GM12878 (cell line): Measurements from ENCODE around the gene SLC25A51. TPM values are rescaled to one million over a fixed set of nuclear protein-coding genes. Genes with fewer than 3 reads are reported as not detected.

ENCODE experiments used
- ATAC-seq: fragments of 200-7000 bp; cut with Tn5 transposase; 3 replicates; pipeline ENCODE4 v1.9.1; 2020; ENCODE audit warnings: mild to moderate bottlenecking, moderate library complexity
- BruUV-seq: library from RNA; stranded (reverse); fragments of 400-500 nt; replicated peaks from 2 replicates; lab custom pipeline; 2021; lab: Mats Ljungman, UMichigan
- CTCF ChIA-PET: fragments of 300-600 bp; sonication (Branson Sonifier 250); formaldehyde crosslinking; extraction: SDS; loops from one replicate; lab custom pipeline; 2021; ENCODE audit warnings: inconsistent platforms; lab: Yijun Ruan, JAX
- POLR2A ChIA-PET: fragments of 350-600 bp; formaldehyde crosslinking; extraction: SDS; loops from one replicate; lab custom pipeline; 2021; ENCODE audit warnings: inconsistent platforms; lab: Charles Lee
- RAD21 ChIA-PET: fragments of 300-600 bp; sonication (Branson Sonifier 250); formaldehyde crosslinking; loops from one replicate; lab custom pipeline; 2023; ENCODE audit warnings: antibody characterized with exemption; ENCODE audit not compliant: unreplicated experiment; lab: Charles Lee
- SMC1A ChIA-PET: fragments of 300-600 bp; sonication (Branson Sonifier 250); formaldehyde crosslinking; loops from one replicate; lab custom pipeline; 2023; ENCODE audit not compliant: unreplicated experiment, uncharacterized antibody; lab: Charles Lee
- DNase-seq: peaks from one replicate; pipeline ENCODE4 v3.0.0-alpha.2; 2011; ENCODE audit warnings: low read depth, low spot score
- FAIRE-seq: peaks from 3 replicates; lab custom pipeline; 2011; peaks lifted over from hg19 to GRCh38; lab: Jason Lieb, UNC
- H2AFZ ChIP-seq: 2 replicates; pipeline ENCODE4 v1.6.0; 2011; ENCODE audit warnings: low read depth, low read length, control low read depth; ENCODE audit not compliant: control insufficient read depth
- H3K27ac ChIP-seq: 2 replicates; pipeline ENCODE4 v1.5.1; 2011; ENCODE audit warnings: control low read depth; ENCODE audit not compliant: control insufficient read depth, insufficient read depth
- H3K27me3 ChIP-seq, 2 experiments: replicated peaks in 1 of 2; 2 replicates each; pipeline versions ENCODE4 v1.6.0 to v1.6.1; 2011; ENCODE audit warnings: low read length in 1 of 2; ENCODE audit not compliant: control insufficient read depth in 2 of 2, insufficient read depth in 2 of 2
- H3K36me3 ChIP-seq, 2 experiments: 2 replicates each; pipeline ENCODE4 v1.5.1; 2011; ENCODE audit warnings: low read length in 1 of 2; ENCODE audit not compliant: control insufficient read depth in 2 of 2, insufficient read depth in 2 of 2
- H3K4me1 ChIP-seq: 2 replicates; pipeline ENCODE4 v1.6.1; 2011; ENCODE audit warnings: mild to moderate bottlenecking, low read length, moderate library complexity, mixed read lengths; ENCODE audit not compliant: control insufficient read depth, insufficient read depth
- H3K4me2 ChIP-seq: 2 replicates; pipeline ENCODE4 v1.6.0; 2011; ENCODE audit warnings: control low read depth; ENCODE audit not compliant: control insufficient read depth, insufficient read depth
- H3K4me3 ChIP-seq: fragments of 200-600 bp; sonication (generic); 2 replicates; pipeline ENCODE4 v1.5.1; 2016
- H3K79me2 ChIP-seq: 2 replicates; pipeline ENCODE4 v1.6.0; 2011; ENCODE audit warnings: low read length; ENCODE audit not compliant: control insufficient read depth, insufficient read depth
- H3K9ac ChIP-seq: 2 replicates; pipeline ENCODE4 v1.8.0; 2011; ENCODE audit warnings: low read length, control low read depth, mixed read lengths; ENCODE audit not compliant: control insufficient read depth, insufficient read depth
- H3K9me3 ChIP-seq: replicated peaks from 3 replicates; pipeline ENCODE4 v1.5.1; 2011; ENCODE audit warnings: mild to moderate bottlenecking, low read length; ENCODE audit not compliant: control insufficient read depth, insufficient read depth
- H4K20me1 ChIP-seq: 2 replicates; pipeline ENCODE4 v1.6.0; 2011; ENCODE audit not compliant: control insufficient read depth, insufficient read depth
- EP300 ChIP-seq, 2 experiments: fragments of 150-350 bp in 1 of 2; IDR thresholded peaks; 2 replicates each; pipeline ENCODE4 v1.6.1; 2011 to 2012; ENCODE audit warnings: low read depth in 2 of 2, low read length in 2 of 2, borderline replicate concordance in 1 of 2, improper control_type of control experiment in 1 of 2, inconsistent platforms in 1 of 2; ENCODE audit not compliant: control insufficient read depth in 1 of 2
- MXI1 ChIP-seq: fragments of 150-350 bp; IDR thresholded peaks from 2 replicates; pipeline ENCODE4 v1.6.1; 2011; ENCODE audit warnings: low read depth, mild to moderate bottlenecking, inconsistent platforms, low read length, improper control_type of control experiment
- MYC ChIP-seq: IDR thresholded peaks from 2 replicates; pipeline ENCODE4 v1.6.1; 2011; ENCODE audit warnings: mild to moderate bottlenecking, low read length, moderate library complexity, inconsistent platforms; ENCODE audit not compliant: insufficient read depth, insufficient replicate concordance, insufficient read length, severe bottlenecking
- POLR2A ChIP-seq: IDR thresholded peaks from 2 replicates; pipeline ENCODE4 v1.6.1; 2011; ENCODE audit warnings: low read depth, mild to moderate bottlenecking, low read length
- RUNX3 ChIP-seq: IDR thresholded peaks from 2 replicates; pipeline ENCODE4 v1.6.1; 2012; ENCODE audit warnings: low read length, inconsistent platforms
- SMAD1 ChIP-seq: fragments of 450-650 bp; IDR thresholded peaks from 2 replicates; pipeline ENCODE4 v1.6.1; 2018; ENCODE audit warnings: mild to moderate bottlenecking, low read depth; ENCODE audit not compliant: partially characterized antibody
- SREBF1 ChIP-seq: IDR thresholded peaks from 2 replicates; pipeline ENCODE4 v1.6.1; 2012; ENCODE audit warnings: mild to moderate bottlenecking, low read length
- TCF7 ChIP-seq: IDR thresholded peaks from 2 replicates; pipeline ENCODE4 v1.6.1; 2014; ENCODE audit warnings: antibody characterized with exemption, borderline replicate concordance
- WGBS: methylation state at CpG from one replicate; pipeline ENCODE4 v1.1.6; 2016; ENCODE audit warnings: low lambda C conversion rate; ENCODE audit not compliant: insufficient replicate concordance, insufficient coverage; ENCODE audit errors: missing lambda C conversion rate; 5-methylcytosine and 5-hydroxymethylcytosine counted together
- in situ Hi-C: fragments of 300-500 bp; cut with MboI; formaldehyde crosslinking; loops from 9 replicates; pipeline ENCODE4 v1.14.3; 2018; ENCODE audit warnings: mixed read lengths
- intact Hi-C: fragments of 100-400 bp; cut with micrococcal nuclease; formaldehyde crosslinking; loops from one replicate; pipeline ENCODE4 v1.14.2; 2022; ENCODE audit not compliant: unreplicated experiment
- polyA plus RNA-seq, 11 experiments: library from polyadenylated mRNA; depleted of rRNA in 4 of 11; unstranded in 6 of 11; stranded (reverse) in 5 of 11; fragments of >200 nt; fragmentation: Nextera tagmentation in 4 of 11; fragmentation: Illumina TruSeq in 1 of 11; extraction: Ambion mirVana in 4 of 11; extraction: Trizol in 1 of 11; gene quantifications; 1 replicate in 1 of 11; 2 replicates in 10 of 11; pipeline versions ENCODE4 v1.2.1 to v1.2.3, GENCODE V29; 2011 to 2016; ENCODE audit warnings: inconsistent platforms in 2 of 11, missing spikeins in 2 of 11, low read depth in 1 of 11
- total RNA-seq, 4 experiments: library from RNA; depleted of rRNA in 3 of 4; stranded (reverse); fragments of >200 nt in 3 of 4; fragmentation: Illumina TruSeq in 1 of 4; extraction: Trizol in 1 of 4; gene quantifications; 2 replicates each; pipeline versions ENCODE4 v1.2.1 to v1.2.3, GENCODE V29; 2013 to 2021
- TF ChIP-seq, protein P1 (sequence below): fragments of 150-350 bp; IDR thresholded peaks from 2 replicates; pipeline ENCODE4 v1.6.1; 2014; ENCODE audit warnings: mild to moderate bottlenecking, low read depth, low read length
- TF ChIP-seq, protein P2 (sequence below): IDR thresholded peaks from 2 replicates; pipeline ENCODE4 v1.6.1; 2012; ENCODE audit warnings: low read length, inconsistent platforms
- TF ChIP-seq, protein P3 (sequence below): fragments of 450-650 bp; formaldehyde crosslinking; IDR thresholded peaks from 2 replicates; pipeline ENCODE4 v1.4.0; 2022; ENCODE audit warnings: mild to moderate bottlenecking, moderate library complexity
- TF ChIP-seq, protein P4 (sequence below): fragments of 450-650 bp; IDR thresholded peaks from 2 replicates; pipeline ENCODE4 v1.6.1; 2017; ENCODE audit warnings: mild to moderate bottlenecking, moderate library complexity

SLC25A51 gene
- total and polyA plus RNA-seq, 10 of the 15 experiments (the other 5 are each of a cell fraction or from before 2014, with no cell fraction given), result 3.8 to 29.3 (median 13.2) TPM

DNA sequence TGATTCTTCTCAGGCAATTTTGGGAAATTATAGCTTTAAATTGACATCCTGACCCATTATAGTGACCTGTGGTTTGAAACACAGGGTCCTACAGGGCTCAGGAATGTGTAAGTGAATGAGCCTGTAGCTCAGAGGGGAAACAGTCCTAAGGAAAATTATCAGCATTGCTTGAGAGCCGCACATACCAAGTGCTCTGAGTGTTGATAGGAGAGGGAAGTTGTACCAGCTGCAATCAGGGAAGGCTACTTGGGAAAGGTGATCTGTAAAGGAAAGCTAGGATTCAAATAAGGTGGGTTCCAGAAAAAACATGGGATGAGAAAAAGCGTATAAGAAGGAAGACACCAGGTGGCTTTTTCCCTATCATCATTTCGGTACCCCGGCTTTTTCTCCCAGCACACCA, 4.4 kb upstream of the SLC25A51 start:
- POLR2A ChIA-PET, result interaction anchor here (1.1 kb wide), 1 partner anchor 8 kb away, joined by 3 read pairs; no protein-coding TSS in a partner anchor
- Histone ChIP-seq H3K4me2 (no peak overlapping the region), H3K9ac (no peak overlapping the region), H2AFZ (no peak overlapping the region), H3K79me2 (peaks cover 3% of the 10 kb centered on the region), H4K20me1 (no peaks in the 10 kb centered on the region), H3K27ac (no peak overlapping the region), H3K4me1 (no peaks in the 10 kb centered on the region; the same call in 1 of the 2 replicates), H3K27me3 (no peaks in the 10 kb centered on the region), H3K4me3 (no peak overlapping the region), H3K36me3 (no peaks in the 10 kb centered on the region), H3K9me3 (no peaks in the 10 kb centered on the region)
- DNase-seq, result no peak
- CTCF ChIA-PET, result interaction anchor here (0.6 to 9.5 kb wide), 6 partner anchors 180 to 731 kb away, joined by 3 to 120 read pairs (median 3); no protein-coding TSS in a partner anchor
- TF ChIP-seq, protein P1, sequence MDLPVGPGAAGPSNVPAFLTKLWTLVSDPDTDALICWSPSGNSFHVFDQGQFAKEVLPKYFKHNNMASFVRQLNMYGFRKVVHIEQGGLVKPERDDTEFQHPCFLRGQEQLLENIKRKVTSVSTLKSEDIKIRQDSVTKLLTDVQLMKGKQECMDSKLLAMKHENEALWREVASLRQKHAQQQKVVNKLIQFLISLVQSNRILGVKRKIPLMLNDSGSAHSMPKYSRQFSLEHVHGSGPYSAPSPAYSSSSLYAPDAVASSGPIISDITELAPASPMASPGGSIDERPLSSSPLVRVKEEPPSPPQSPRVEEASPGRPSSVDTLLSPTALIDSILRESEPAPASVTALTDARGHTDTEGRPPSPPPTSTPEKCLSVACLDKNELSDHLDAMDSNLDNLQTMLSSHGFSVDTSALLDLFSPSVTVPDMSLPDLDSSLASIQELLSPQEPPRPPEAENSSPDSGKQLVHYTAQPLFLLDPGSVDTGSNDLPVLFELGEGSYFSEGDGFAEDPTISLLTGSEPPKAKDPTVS, result no peak
- no peak for TF ChIP-seq SREBF1
- TF ChIP-seq MXI1, result no peak
- TF ChIP-seq RUNX3, result no peak
- TF ChIP-seq POLR2A, result no peak
- TF ChIP-seq SMAD1, result no peak
- no peak for TF ChIP-seq TCF7
- TF ChIP-seq, protein P2, sequence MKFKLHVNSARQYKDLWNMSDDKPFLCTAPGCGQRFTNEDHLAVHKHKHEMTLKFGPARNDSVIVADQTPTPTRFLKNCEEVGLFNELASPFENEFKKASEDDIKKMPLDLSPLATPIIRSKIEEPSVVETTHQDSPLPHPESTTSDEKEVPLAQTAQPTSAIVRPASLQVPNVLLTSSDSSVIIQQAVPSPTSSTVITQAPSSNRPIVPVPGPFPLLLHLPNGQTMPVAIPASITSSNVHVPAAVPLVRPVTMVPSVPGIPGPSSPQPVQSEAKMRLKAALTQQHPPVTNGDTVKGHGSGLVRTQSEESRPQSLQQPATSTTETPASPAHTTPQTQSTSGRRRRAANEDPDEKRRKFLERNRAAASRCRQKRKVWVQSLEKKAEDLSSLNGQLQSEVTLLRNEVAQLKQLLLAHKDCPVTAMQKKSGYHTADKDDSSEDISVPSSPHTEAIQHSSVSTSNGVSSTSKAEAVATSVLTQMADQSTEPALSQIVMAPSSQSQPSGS, result no peak
- no peak for TF ChIP-seq MYC
- TF ChIP-seq, protein P3, sequence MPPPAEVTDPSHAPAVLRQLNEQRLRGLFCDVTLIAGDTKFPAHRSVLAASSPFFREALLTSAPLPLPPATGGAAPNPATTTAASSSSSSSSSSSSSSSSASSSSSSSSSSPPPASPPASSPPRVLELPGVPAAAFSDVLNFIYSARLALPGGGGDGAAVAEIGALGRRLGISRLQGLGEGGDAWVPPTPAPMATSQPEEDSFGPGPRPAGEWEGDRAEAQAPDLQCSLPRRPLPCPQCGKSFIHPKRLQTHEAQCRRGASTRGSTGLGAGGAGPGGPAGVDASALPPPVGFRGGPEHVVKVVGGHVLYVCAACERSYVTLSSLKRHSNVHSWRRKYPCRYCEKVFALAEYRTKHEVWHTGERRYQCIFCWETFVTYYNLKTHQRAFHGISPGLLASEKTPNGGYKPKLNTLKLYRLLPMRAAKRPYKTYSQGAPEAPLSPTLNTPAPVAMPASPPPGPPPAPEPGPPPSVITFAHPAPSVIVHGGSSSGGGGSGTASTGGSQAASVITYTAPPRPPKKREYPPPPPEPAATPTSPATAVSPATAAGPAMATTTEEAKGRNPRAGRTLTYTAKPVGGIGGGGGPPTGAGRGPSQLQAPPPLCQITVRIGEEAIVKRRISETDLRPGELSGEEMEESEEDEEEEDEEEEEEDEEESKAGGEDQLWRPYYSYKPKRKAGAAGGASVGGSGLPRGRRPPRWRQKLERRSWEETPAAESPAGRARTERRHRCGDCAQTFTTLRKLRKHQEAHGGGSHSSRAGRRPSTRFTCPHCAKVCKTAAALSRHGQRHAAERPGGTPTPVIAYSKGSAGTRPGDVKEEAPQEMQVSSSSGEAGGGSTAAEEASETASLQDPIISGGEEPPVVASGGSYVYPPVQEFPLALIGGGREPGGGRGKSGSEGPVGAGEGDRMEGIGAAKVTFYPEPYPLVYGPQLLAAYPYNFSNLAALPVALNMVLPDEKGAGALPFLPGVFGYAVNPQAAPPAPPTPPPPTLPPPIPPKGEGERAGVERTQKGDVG (CRISPR knock-in tag), result no peak
- TF ChIP-seq, protein P4, sequence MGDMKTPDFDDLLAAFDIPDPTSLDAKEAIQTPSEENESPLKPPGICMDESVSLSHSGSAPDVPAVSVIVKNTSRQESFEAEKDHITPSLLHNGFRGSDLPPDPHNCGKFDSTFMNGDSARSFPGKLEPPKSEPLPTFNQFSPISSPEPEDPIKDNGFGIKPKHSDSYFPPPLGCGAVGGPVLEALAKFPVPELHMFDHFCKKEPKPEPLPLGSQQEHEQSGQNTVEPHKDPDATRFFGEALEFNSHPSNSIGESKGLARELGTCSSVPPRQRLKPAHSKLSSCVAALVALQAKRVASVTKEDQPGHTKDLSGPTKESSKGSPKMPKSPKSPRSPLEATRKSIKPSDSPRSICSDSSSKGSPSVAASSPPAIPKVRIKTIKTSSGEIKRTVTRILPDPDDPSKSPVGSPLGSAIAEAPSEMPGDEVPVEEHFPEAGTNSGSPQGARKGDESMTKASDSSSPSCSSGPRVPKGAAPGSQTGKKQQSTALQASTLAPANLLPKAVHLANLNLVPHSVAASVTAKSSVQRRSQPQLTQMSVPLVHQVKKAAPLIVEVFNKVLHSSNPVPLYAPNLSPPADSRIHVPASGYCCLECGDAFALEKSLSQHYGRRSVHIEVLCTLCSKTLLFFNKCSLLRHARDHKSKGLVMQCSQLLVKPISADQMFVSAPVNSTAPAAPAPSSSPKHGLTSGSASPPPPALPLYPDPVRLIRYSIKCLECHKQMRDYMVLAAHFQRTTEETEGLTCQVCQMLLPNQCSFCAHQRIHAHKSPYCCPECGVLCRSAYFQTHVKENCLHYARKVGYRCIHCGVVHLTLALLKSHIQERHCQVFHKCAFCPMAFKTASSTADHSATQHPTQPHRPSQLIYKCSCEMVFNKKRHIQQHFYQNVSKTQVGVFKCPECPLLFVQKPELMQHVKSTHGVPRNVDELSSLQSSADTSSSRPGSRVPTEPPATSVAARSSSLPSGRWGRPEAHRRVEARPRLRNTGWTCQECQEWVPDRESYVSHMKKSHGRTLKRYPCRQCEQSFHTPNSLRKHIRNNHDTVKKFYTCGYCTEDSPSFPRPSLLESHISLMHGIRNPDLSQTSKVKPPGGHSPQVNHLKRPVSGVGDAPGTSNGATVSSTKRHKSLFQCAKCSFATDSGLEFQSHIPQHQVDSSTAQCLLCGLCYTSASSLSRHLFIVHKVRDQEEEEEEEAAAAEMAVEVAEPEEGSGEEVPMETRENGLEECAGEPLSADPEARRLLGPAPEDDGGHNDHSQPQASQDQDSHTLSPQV, result no peak
- TF ChIP-seq EP300 (IDR thresholded peaks at IDR 0.05; ENCODE audit: borderline replicate concordance in 1 of 2, control insufficient read depth in 1 of 2, low read depth in 2 of 2, low read length in 2 of 2), result no peak
- SMC1A ChIA-PET, result interaction anchor here (1.0 kb wide), 1 partner anchor 456 kb away, joined by 3 read pairs; no protein-coding TSS in a partner anchor
- no peak for FAIRE-seq
- WGBS, result 44% methylated on average over 4 of the region's 4 CpGs
- BruUV-seq, result no TSS peak
- RAD21 ChIA-PET, result interaction anchor here (0.6 to 1.9 kb wide), 3 partner anchors 124 to 180 kb away, joined by 3 to 6 read pairs (median 4); no protein-coding TSS in a partner anchor
- in situ Hi-C loops, result loop anchor here (5.0 to 25.0 kb wide), 3 partner anchors 421 to 779 kb away; partner anchors contain the start of gene POLR1E
- intact Hi-C loops, result loop anchor here (10.0 kb wide), 1 partner anchor 313 kb away; the partner anchor contains the start of gene TOMM5
- no peak for ATAC-seq
